Neural cell (in vitro differentiated cells): ENCODE results near the gene YWHAB. TPM values are rescaled to one million over a fixed set of nuclear protein-coding genes. Genes with fewer than 3 reads are reported as not detected.

Experiments
- H2AFZ ChIP-seq: fragments of 200-600, 300-800 bp; sonication (generic), shearing (Covaris generic); 2 replicates; pipeline ENCODE4 v1.6.0; 2014; ENCODE audit warnings: low read depth, mild to moderate bottlenecking, antibody characterized with exemption, low read length, moderate library complexity
- H3F3A ChIP-seq: fragments of 200-600 bp; shearing (Covaris generic); 2 replicates; pipeline ENCODE4 v1.6.1; 2016; ENCODE audit warnings: mild to moderate bottlenecking, moderate library complexity, mixed read lengths, antibody characterized with exemption, low read length; ENCODE audit not compliant: insufficient read depth, poor library complexity, severe bottlenecking
- H3K27ac ChIP-seq: fragments of 200-600, 300-800 bp; sonication (generic), shearing (Covaris generic); 2 replicates; pipeline ENCODE4 v1.5.1; 2014; ENCODE audit warnings: mild to moderate bottlenecking, low read length, moderate library complexity
- H3K27me3 ChIP-seq: fragments of 300-800, 200-600 bp; sonication (generic), shearing (Covaris generic); 2 replicates; pipeline ENCODE4 v1.6.0; 2014; ENCODE audit warnings: mild to moderate bottlenecking, low read depth, low read length, moderate library complexity; ENCODE audit not compliant: insufficient read depth
- H3K36me3 ChIP-seq: fragments of 300-800, 200-600 bp; sonication (generic), shearing (Covaris generic); 2 replicates; pipeline ENCODE4 v1.5.1; 2014; ENCODE audit warnings: mild to moderate bottlenecking, antibody characterized with exemption, low read length, moderate library complexity; ENCODE audit not compliant: insufficient read depth
- H3K4me2 ChIP-seq: fragments of 300-800, 200-600 bp; sonication (generic), shearing (Covaris generic); 2 replicates; pipeline ENCODE4 v1.6.0; 2014; ENCODE audit warnings: mild to moderate bottlenecking, low read length
- H3K4me3 ChIP-seq: fragments of 300-800, 200-600 bp; sonication (generic), shearing (Covaris generic); 2 replicates; pipeline ENCODE4 v1.5.1; 2014; ENCODE audit warnings: mild to moderate bottlenecking, low read length, moderate library complexity
- H3K79me2 ChIP-seq: fragments of 200-600 bp; shearing (Covaris generic); replicated peaks from 2 replicates; pipeline ENCODE4 v1.6.0; 2014; ENCODE audit warnings: mild to moderate bottlenecking, low read length, moderate library complexity; ENCODE audit not compliant: insufficient read depth
- H3K9ac ChIP-seq: fragments of 300-800, 200-600 bp; sonication (generic), shearing (Covaris generic); 2 replicates; pipeline ENCODE4 v1.6.1; 2016; ENCODE audit warnings: mild to moderate bottlenecking, low read length, mixed read lengths
- H3K9me2 ChIP-seq: fragments of 200-600 bp; shearing (Covaris generic); 2 replicates; pipeline ENCODE4 v1.6.1; 2016; ENCODE audit warnings: mild to moderate bottlenecking, low read length, mixed read lengths; ENCODE audit not compliant: insufficient read depth
- H3K9me3 ChIP-seq: fragments of 200-600, 300-800 bp; sonication (generic), shearing (Covaris generic); 2 replicates; pipeline ENCODE4 v1.6.1; 2016; ENCODE audit warnings: mild to moderate bottlenecking, mixed run types, low read length, moderate library complexity, mixed read lengths
- H4K20me1 ChIP-seq: fragments of 200-600 bp; shearing (Covaris generic); 2 replicates; pipeline ENCODE4 v1.6.1; 2016; ENCODE audit warnings: mild to moderate bottlenecking, mixed run types; ENCODE audit not compliant: insufficient read depth
- EP300 ChIP-seq: fragments of 450-650 bp; conservative IDR thresholded peaks from 2 replicates; pipeline ENCODE4 v1.6.1; 2014; ENCODE audit warnings: antibody characterized with exemption, mild to moderate bottlenecking, moderate library complexity; ENCODE audit not compliant: poor library complexity, severe bottlenecking
- EZH2 ChIP-seq: fragments of 200-600, 300-800 bp; shearing (Covaris generic), sonication (generic); IDR thresholded peaks from 2 replicates; pipeline ENCODE4 v1.6.1; 2014; ENCODE audit warnings: antibody characterized with exemption, low read length, borderline replicate concordance, mild to moderate bottlenecking; ENCODE audit not compliant: insufficient read depth, poor library complexity, severe bottlenecking
- MXI1 ChIP-seq: fragments of 450-650 bp; conservative IDR thresholded peaks from 2 replicates; pipeline ENCODE4 v1.6.1; 2014; ENCODE audit warnings: antibody characterized with exemption, mild to moderate bottlenecking; ENCODE audit not compliant: poor library complexity, severe bottlenecking
- POLR2AphosphoS5 ChIP-seq: IDR thresholded peaks from 2 replicates; pipeline ENCODE4 v1.6.1; 2012
- RAD21 ChIP-seq: fragments of 450-650 bp; conservative IDR thresholded peaks from 2 replicates; pipeline ENCODE4 v1.6.1; 2014; ENCODE audit warnings: antibody characterized with exemption, mild to moderate bottlenecking, moderate library complexity
- SMC3 ChIP-seq: fragments of 450-650 bp; conservative IDR thresholded peaks from 2 replicates; pipeline ENCODE4 v1.6.1; 2014; ENCODE audit warnings: antibody characterized with exemption, mild to moderate bottlenecking, moderate library complexity; ENCODE audit not compliant: poor library complexity
- TAF1 ChIP-seq: IDR thresholded peaks from 2 replicates; pipeline ENCODE4 v1.6.1; 2012; ENCODE audit warnings: low read depth
- polyA plus RNA-seq: library from polyadenylated mRNA; depleted of rRNA; stranded (reverse); fragments of >200 nt; gene quantifications from 2 replicates; pipeline ENCODE4 v1.2.3, GENCODE V29; 2014
- TF ChIP-seq, protein P1 (sequence below): IDR thresholded peaks from 2 replicates; pipeline ENCODE4 v1.6.1; 2012; ENCODE audit warnings: borderline replicate concordance
- TF ChIP-seq, protein P2 (sequence below): fragments of 450-650 bp; IDR thresholded peaks from 2 replicates; pipeline ENCODE4 v1.5.1; 2014; ENCODE audit warnings: antibody characterized with exemption, mild to moderate bottlenecking, moderate library complexity; ENCODE audit not compliant: poor library complexity, severe bottlenecking

Gene YWHAB
- polyA plus RNA-seq, 1 donor from 2014 or later: 279 TPM

DNA sequence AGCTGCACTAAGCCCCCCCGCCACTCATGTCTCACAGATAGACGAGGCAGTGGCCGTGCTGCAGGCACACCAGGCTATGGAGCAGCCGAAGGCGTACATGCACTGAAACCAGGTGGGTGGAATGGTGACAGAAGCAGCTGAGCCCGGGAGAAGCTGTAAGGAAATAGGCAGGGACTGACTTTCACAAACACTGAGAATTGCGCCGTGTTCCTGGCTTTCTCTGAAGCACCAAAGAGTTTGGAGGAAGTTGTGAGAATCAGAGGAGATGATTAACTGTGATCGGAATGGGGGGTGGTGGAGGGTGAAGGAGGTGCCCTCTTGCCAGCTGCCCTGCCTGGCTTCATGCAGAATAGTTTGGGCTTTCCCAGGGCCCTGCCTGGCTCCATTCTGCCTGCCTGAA lies 53.1 kb downstream of the YWHAB start:
- Histone ChIP-seq H3K27ac (no peak overlapping the region), H3K9me3 (no peaks in the 10 kb centered on the region), H3K9me2 (no peaks in the 10 kb centered on the region), H3F3A (no peaks in the 10 kb centered on the region), H3K4me2 (no peak overlapping the region), H3K9ac (no peak overlapping the region), H2AFZ (no peak overlapping the region), H4K20me1 (no peaks in the 10 kb centered on the region), H3K4me3 (no peak overlapping the region), H3K36me3 (no peaks in the 10 kb centered on the region), H3K27me3 (no peaks in the 10 kb centered on the region), H3K79me2 (no peaks in the 10 kb centered on the region)
- no peak for TF ChIP-seq EP300
- TF ChIP-seq TAF1: no peak
- TF ChIP-seq EZH2: no peak

DNA sequence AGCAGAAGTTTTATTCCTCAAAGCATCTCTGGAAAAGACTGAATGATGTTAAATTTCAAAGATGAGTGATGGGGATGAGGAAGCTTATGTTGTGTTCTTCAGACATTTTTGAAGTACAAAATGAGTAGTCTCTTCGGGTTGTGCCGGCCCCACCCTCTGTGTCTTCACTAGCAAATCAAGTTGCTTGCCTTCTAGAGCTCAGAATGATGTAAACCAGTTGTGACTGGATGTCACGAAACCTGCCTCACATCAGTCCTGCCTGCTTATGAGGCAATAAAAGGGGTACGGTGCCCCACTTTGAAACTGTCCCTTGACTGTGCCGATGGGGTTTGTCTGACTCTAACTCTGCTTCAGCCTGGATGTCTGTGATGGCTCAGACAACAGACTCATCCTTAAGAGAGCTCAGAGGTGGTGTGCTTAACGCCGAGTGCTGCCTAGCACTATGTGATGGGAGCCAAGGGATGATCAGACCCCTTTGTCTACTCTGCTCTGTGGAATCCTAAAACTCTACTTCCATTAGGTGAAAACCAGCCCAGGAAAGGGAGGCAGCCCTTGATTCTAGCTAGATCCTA lies 55.7 kb downstream of the YWHAB start:
- no peaks in the 10 kb centered on the region for H3K79me2 ChIP-seq
- H3K27ac ChIP-seq: no peak overlapping the region
- TF ChIP-seq RAD21: no peak
- TF ChIP-seq EP300: no peak
- TF ChIP-seq POLR2AphosphoS5: no peak
- no peak for TF ChIP-seq EZH2
- no peak for TF ChIP-seq MXI1
- no peak for TF ChIP-seq SMC3
- TF ChIP-seq, protein P1, sequence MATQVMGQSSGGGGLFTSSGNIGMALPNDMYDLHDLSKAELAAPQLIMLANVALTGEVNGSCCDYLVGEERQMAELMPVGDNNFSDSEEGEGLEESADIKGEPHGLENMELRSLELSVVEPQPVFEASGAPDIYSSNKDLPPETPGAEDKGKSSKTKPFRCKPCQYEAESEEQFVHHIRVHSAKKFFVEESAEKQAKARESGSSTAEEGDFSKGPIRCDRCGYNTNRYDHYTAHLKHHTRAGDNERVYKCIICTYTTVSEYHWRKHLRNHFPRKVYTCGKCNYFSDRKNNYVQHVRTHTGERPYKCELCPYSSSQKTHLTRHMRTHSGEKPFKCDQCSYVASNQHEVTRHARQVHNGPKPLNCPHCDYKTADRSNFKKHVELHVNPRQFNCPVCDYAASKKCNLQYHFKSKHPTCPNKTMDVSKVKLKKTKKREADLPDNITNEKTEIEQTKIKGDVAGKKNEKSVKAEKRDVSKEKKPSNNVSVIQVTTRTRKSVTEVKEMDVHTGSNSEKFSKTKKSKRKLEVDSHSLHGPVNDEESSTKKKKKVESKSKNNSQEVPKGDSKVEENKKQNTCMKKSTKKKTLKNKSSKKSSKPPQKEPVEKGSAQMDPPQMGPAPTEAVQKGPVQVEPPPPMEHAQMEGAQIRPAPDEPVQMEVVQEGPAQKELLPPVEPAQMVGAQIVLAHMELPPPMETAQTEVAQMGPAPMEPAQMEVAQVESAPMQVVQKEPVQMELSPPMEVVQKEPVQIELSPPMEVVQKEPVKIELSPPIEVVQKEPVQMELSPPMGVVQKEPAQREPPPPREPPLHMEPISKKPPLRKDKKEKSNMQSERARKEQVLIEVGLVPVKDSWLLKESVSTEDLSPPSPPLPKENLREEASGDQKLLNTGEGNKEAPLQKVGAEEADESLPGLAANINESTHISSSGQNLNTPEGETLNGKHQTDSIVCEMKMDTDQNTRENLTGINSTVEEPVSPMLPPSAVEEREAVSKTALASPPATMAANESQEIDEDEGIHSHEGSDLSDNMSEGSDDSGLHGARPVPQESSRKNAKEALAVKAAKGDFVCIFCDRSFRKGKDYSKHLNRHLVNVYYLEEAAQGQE: no peak
- TF ChIP-seq TAF1: no peak
- TF ChIP-seq, protein P2, sequence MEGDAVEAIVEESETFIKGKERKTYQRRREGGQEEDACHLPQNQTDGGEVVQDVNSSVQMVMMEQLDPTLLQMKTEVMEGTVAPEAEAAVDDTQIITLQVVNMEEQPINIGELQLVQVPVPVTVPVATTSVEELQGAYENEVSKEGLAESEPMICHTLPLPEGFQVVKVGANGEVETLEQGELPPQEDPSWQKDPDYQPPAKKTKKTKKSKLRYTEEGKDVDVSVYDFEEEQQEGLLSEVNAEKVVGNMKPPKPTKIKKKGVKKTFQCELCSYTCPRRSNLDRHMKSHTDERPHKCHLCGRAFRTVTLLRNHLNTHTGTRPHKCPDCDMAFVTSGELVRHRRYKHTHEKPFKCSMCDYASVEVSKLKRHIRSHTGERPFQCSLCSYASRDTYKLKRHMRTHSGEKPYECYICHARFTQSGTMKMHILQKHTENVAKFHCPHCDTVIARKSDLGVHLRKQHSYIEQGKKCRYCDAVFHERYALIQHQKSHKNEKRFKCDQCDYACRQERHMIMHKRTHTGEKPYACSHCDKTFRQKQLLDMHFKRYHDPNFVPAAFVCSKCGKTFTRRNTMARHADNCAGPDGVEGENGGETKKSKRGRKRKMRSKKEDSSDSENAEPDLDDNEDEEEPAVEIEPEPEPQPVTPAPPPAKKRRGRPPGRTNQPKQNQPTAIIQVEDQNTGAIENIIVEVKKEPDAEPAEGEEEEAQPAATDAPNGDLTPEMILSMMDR: no peak
- no peaks in the 10 kb centered on the region for H3K9me3 ChIP-seq
- H3K9me2 ChIP-seq: no peaks in the 10 kb centered on the region
- H3F3A ChIP-seq: no peaks in the 10 kb centered on the region
- no peaks in the 10 kb centered on the region for H3K36me3 ChIP-seq
- H3K9ac ChIP-seq: no peak overlapping the region
- no peak overlapping the region for H3K4me2 ChIP-seq
- H3K27me3 ChIP-seq: no peaks in the 10 kb centered on the region
- no peaks in the 10 kb centered on the region for H4K20me1 ChIP-seq
- H2AFZ ChIP-seq: no peak overlapping the region
- no peak overlapping the region for H3K4me3 ChIP-seq
